H4 (cell line): ENCODE measurements around the gene TMEM225. TPM values are rescaled to one million over a fixed set of nuclear protein-coding genes. Genes with fewer than 3 reads are reported as not detected.

Experiments used
- total RNA-seq: library from RNA; depleted of rRNA; stranded (reverse); fragments of >200 nt; shearing (Covaris generic); gene quantifications from 2 replicates; pipeline ENCODE4 v1.2.3, GENCODE V29; 2014; rRNA removed

The TMEM225 gene
- total RNA-seq, 1 experiment from 2014 or later = not detected

Other genes with a start within 250 kb of the TMEM225 start
- 0.39 TPM in 1 of 2 replicates, not detected in the other for gene SCN3B, start 231.0 kb downstream of the TMEM225 start, total RNA-seq
- 5.4 and 10.3 TPM in 2 replicates for gene ZNF202, start 144.0 kb downstream of the TMEM225 start, total RNA-seq
- not detected in 2 replicates for gene OR6X1, start 131.2 kb downstream of the TMEM225 start, total RNA-seq
- gene OR6M1, start 79.3 kb downstream of the TMEM225 start, total RNA-seq = not detected in 2 replicates
- not detected in 2 replicates for gene OR8D4, start 16.5 kb upstream of the TMEM225 start, total RNA-seq
- gene OR4D5, start 53.9 kb upstream of the TMEM225 start, total RNA-seq = not detected in 2 replicates
- not detected in 2 replicates for gene OR6T1, start 58.2 kb upstream of the TMEM225 start, total RNA-seq
- gene OR10S1, start 92.1 kb upstream of the TMEM225 start, total RNA-seq = not detected in 2 replicates
- gene OR10G6, start 109.5 kb upstream of the TMEM225 start, total RNA-seq = not detected in 2 replicates
- not detected in 2 replicates for gene OR10G4, start 127.3 kb upstream of the TMEM225 start, total RNA-seq
- not detected in 2 replicates for gene OR10G9, start 137.3 kb upstream of the TMEM225 start, total RNA-seq
- not detected in 2 replicates for gene OR10G8, start 141.1 kb upstream of the TMEM225 start, total RNA-seq
- not detected in 2 replicates for gene OR10G7, start 155.7 kb upstream of the TMEM225 start, total RNA-seq
- gene VWA5A, start 229.8 kb upstream of the TMEM225 start, total RNA-seq = 28.0 and 29.3 TPM in 2 replicates